Mesothelial cell of epicardium (in vitro differentiated cells): ENCODE results near the gene LHX4. TPM values are rescaled to one million over a fixed set of nuclear protein-coding genes. Genes with fewer than 3 reads are reported as not detected.

Source experiments
- DNase-seq, 2 experiments: peaks; one replicate each; pipeline ENCODE4 v3.0.0; 2021; ENCODE audit warnings: low spot score in 2 of 2; ENCODE audit not compliant: unreplicated experiment in 2 of 2
- H3K27ac Mint-ChIP-seq: 2 replicates; pipeline ENCODE4 v1.8.0; 2021; ENCODE audit warnings: mixed read lengths
- H3K27me3 Mint-ChIP-seq: 2 replicates; pipeline ENCODE4 v1.8.0; 2021; ENCODE audit warnings: low read depth, mixed read lengths
- H3K36me3 Mint-ChIP-seq: 2 replicates; pipeline ENCODE4 v1.8.0; 2021; ENCODE audit warnings: mixed read lengths
- H3K4me1 Mint-ChIP-seq: 2 replicates; pipeline ENCODE4 v1.8.0; 2021; ENCODE audit warnings: mixed read lengths
- H3K4me3 Mint-ChIP-seq: 2 replicates; pipeline ENCODE4 v1.8.0; 2021; ENCODE audit warnings: mild to moderate bottlenecking, moderate library complexity, mixed read lengths
- H3K9me3 Mint-ChIP-seq: 2 replicates; pipeline ENCODE4 v1.8.0; 2021; ENCODE audit warnings: mixed read lengths
- CTCF ChIP-seq: fragments of 200-600 bp; sonication (generic); IDR thresholded peaks from one replicate; pipeline ENCODE4 v1.5.0; 2021; ENCODE audit warnings: antibody characterized with exemption; ENCODE audit not compliant: unreplicated experiment
- total RNA-seq: library from RNA; stranded (reverse); gene quantifications from 3 replicates; pipeline ENCODE4 v1.2.1, GENCODE V29; 2021

Gene LHX4
- total RNA-seq, 1 donor from 2014 or later = 0.54 TPM

- no peaks in the 10 kb centered on the region for H3K36me3 Mint-ChIP-seq
Observed at GRCh38 chr1:180211860-180212229, 18.2 kb upstream of the LHX4 start.

GRCh38 chr1:180213401-180214170 lies 16.5 kb upstream of the LHX4 start:
- H3K27me3 Mint-ChIP-seq = no peaks in the 10 kb centered on the region
- H3K4me1 Mint-ChIP-seq = no peaks in the 10 kb centered on the region
- H3K4me3 Mint-ChIP-seq = peak overlapping the region; percentile 35
- H3K36me3 Mint-ChIP-seq = no peaks in the 10 kb centered on the region
- H3K27ac Mint-ChIP-seq = no peak overlapping the region
- TF ChIP-seq CTCF = no peak
- no peaks in the 10 kb centered on the region for H3K9me3 Mint-ChIP-seq
- no peak for DNase-seq

More at GRCh38 chr1:180211860-180212229, 18.2 kb upstream of the LHX4 start:
- H3K27ac Mint-ChIP-seq = no peak overlapping the region
- H3K4me3 Mint-ChIP-seq = no peak overlapping the region
- DNase-seq = no peak
- no peaks in the 10 kb centered on the region for H3K4me1 Mint-ChIP-seq
- no peaks in the 10 kb centered on the region for H3K27me3 Mint-ChIP-seq
- H3K9me3 Mint-ChIP-seq = no peaks in the 10 kb centered on the region
- TF ChIP-seq CTCF = no peak

GRCh38 chr1:180215856-180216625 lies 14.0 kb upstream of the LHX4 start:
- H3K36me3 Mint-ChIP-seq = no peaks in the 10 kb centered on the region
- no peaks in the 10 kb centered on the region for H3K9me3 Mint-ChIP-seq
- no peak for DNase-seq
- H3K4me1 Mint-ChIP-seq = no peaks in the 10 kb centered on the region
- no peak for TF ChIP-seq CTCF
- H3K4me3 Mint-ChIP-seq = no peak overlapping the region
- H3K27ac Mint-ChIP-seq = no peak overlapping the region
- peaks cover 6% of the 10 kb centered on the region for H3K27me3 Mint-ChIP-seq

- Mint-ChIP-seq H3K36me3 (no peaks in the 10 kb centered on the region), H3K4me3 (no peak overlapping the region), H3K9me3 (no peaks in the 10 kb centered on the region), H3K27me3 (peaks cover 13% of the 10 kb centered on the region), H3K27ac (no peak overlapping the region), H3K4me1 (no peaks in the 10 kb centered on the region)
- no peak for TF ChIP-seq CTCF
- no peak for DNase-seq
Observed at GRCh38 chr1:180217006-180217405, 13.1 kb upstream of the LHX4 start.

- Mint-ChIP-seq H3K27ac (no peak overlapping the region), H3K4me1 (no peaks in the 10 kb centered on the region), H3K36me3 (no peaks in the 10 kb centered on the region), H3K9me3 (no peaks in the 10 kb centered on the region), H3K27me3 (peaks cover 34% of the 10 kb centered on the region), H3K4me3 (no peak overlapping the region)
- TF ChIP-seq CTCF = no peak
- DNase-seq = no peak
Observed at GRCh38 chr1:180218806-180219765, 11.0 kb upstream of the LHX4 start.
